ENCODE results near the gene BRD7.

- TF ChIP-seq CTCF (IDR thresholded peaks at IDR 0.05) (no peak), POLR2A (IDR thresholded peaks at IDR 0.05) (no peak)
Measured at GRCh38 chr16:50298075-50298460, 70.7 kb downstream of the BRD7 start.
